ENCODE measurements around the gene RNF150. TPM values are rescaled to one million over a fixed set of nuclear protein-coding genes. Genes with fewer than 3 reads are reported as not detected.

RNF150 gene
- total and polyA plus RNA-seq, 2 of the 4 experiments (the other 2 are of a cell fraction) = 6.2 to 18.1 TPM

- H4K5ac ChIP-seq (ENCODE audit: low read depth, low read length) = no peak overlapping the region
- dilution Hi-C loops (cut with HindIII; ENCODE audit: low sequenced_read_pairs, unreplicated experiment) (no loop called here), in situ Hi-C loops (cut with MboI; ENCODE audit: low sequenced_read_pairs) (no loop called here), intact Hi-C loops (cut with micrococcal nuclease) (no loop called here)
- no peaks in the 10 kb centered on the region for H3K9me3 ChIP-seq (ENCODE audit: control insufficient read depth, insufficient read depth, low read length)
- ChIA-PET CTCF (no interaction called here), POLR2A (ENCODE audit: unreplicated experiment) (no interaction called here)
- no peak overlapping the region for H3K4me2 ChIP-seq (ENCODE audit: low read depth, low read length)
- no CpG with 5 or more reads among the region's 1 CpG for WGBS, 2 experiments (ENCODE audit: extremely low coverage in 2 of 2, insufficient read length in 1 of 2)
- H4K91ac ChIP-seq (ENCODE audit: insufficient read depth, low read depth, low read length) = no peak overlapping the region
- no peaks in the 10 kb centered on the region; a peak in 1 of 4 replicates for H3K79me1 ChIP-seq (ENCODE audit: low read depth in 1 of 2, low read length in 2 of 2)
- no peaks in the 10 kb centered on the region for H3K27me3 ChIP-seq (ENCODE audit: control insufficient read depth, insufficient read depth, low read length)
- BruUV-seq (replicated peaks) = no TSS peak
- no peak overlapping the region for H3K4ac ChIP-seq (ENCODE audit: low read depth, low read length)
- no peak overlapping the region for H3K14ac ChIP-seq (replicated peaks; ENCODE audit: low read depth, low read length)
- H2AFZ ChIP-seq (replicated peaks; ENCODE audit: low read length, poor library complexity) = no peak overlapping the region
- TF ChIP-seq RCOR1 (IDR thresholded peaks at IDR 0.05; ENCODE audit: insufficient replicate concordance, low read length) (no peak), USF2 (IDR thresholded peaks at IDR 0.05; ENCODE audit: low read depth, low read length) (no peak), ELK1 (IDR thresholded peaks at IDR 0.05; ENCODE audit: borderline replicate concordance, low read depth, low read length) (no peak), MAFK (IDR thresholded peaks at IDR 0.05; ENCODE audit: low read depth, low read length) (no peak), CEBPB (IDR thresholded peaks at IDR 0.05; ENCODE audit: low read depth, low read length) (no peak), SMC3 (IDR thresholded peaks at IDR 0.05; ENCODE audit: low read depth, low read length) (no peak), FOS (IDR thresholded peaks at IDR 0.05; ENCODE audit: low read depth, low read length) (no peak), CHD1 (IDR thresholded peaks at IDR 0.05; ENCODE audit: low read depth, low read length) (no peak)
- H3K9me1 ChIP-seq (ENCODE audit: insufficient read depth, low read length) = no peaks in the 10 kb centered on the region; the same call in 1 of the 2 replicates
- H2BK20ac ChIP-seq (ENCODE audit: low read depth, low read length) = no peak overlapping the region
- H3K4me3 ChIP-seq (ENCODE audit: insufficient read depth, low read depth, low read length) = no peak overlapping the region
- H3K18ac ChIP-seq (ENCODE audit: low read depth, low read length) = no peak overlapping the region
- ATAC-seq (ENCODE audit: low read depth) = no peak
- no peak for DNase-seq
- H2AK5ac ChIP-seq (ENCODE audit: low read depth, low read length) = no peak overlapping the region
- H2AK9ac ChIP-seq (replicated peaks; ENCODE audit: low read depth, low read length, poor library complexity) = no peak overlapping the region
- H3K27ac ChIP-seq (ENCODE audit: insufficient read depth, low read length) = no peak overlapping the region
- no peak overlapping the region for H2BK5ac ChIP-seq (ENCODE audit: low read depth, low read length, poor library complexity, severe bottlenecking)
- H2BK120ac ChIP-seq (ENCODE audit: low read depth, low read length) = no peak overlapping the region
- no peak overlapping the region for H3K9ac ChIP-seq (ENCODE audit: low read depth, low read length)
- no peak overlapping the region for H3K23ac ChIP-seq (ENCODE audit: low read depth, low read length)
- H4K8ac ChIP-seq (ENCODE audit: low read depth in 2 of 2, low read length in 2 of 2) = no peak overlapping the region
- H4K20me1 ChIP-seq (ENCODE audit: insufficient read depth, low read length) = no peaks in the 10 kb centered on the region
- H3K4me1 ChIP-seq (ENCODE audit: control insufficient read depth, insufficient read depth, low read length) = peaks cover 2% of the 10 kb centered on the region; the same call in 1 of the 2 replicates
- H3K36me3 ChIP-seq (ENCODE audit: control insufficient read depth, insufficient read depth, low read length) = no peaks in the 10 kb centered on the region
- H3K56ac ChIP-seq (ENCODE audit: extremely low read depth, insufficient read depth, low read length) = no peak overlapping the region
- H2BK15ac ChIP-seq (ENCODE audit: low read depth, low read length) = no peak overlapping the region
Observed at GRCh38 chr4:141121101-141121500, 12.2 kb downstream of the RNF150 start.
